ENCODE measurements around the gene S1PR2.

- TF ChIP-seq POLR2A (IDR thresholded peaks at IDR 0.05) (peak; percentile 51), CTCF (IDR thresholded peaks at IDR 0.05) (no peak)
Observed at GRCh38 chr19:10230861-10231611, at the start of gene S1PR2.

Data from ovary (tissue), 3 donors.